HG02943 (cell line): ENCODE measurements around the gene SLC1A7.

Experiments used
- ATAC-seq: cut with Tn5 transposase; IDR thresholded peaks from one replicate; pipeline ENCODE4 v1.9.1; 2021; ENCODE audit warnings: mild to moderate bottlenecking, low read depth, moderate library complexity; ENCODE audit not compliant: unreplicated experiment

SLC1A7 gene

DNA sequence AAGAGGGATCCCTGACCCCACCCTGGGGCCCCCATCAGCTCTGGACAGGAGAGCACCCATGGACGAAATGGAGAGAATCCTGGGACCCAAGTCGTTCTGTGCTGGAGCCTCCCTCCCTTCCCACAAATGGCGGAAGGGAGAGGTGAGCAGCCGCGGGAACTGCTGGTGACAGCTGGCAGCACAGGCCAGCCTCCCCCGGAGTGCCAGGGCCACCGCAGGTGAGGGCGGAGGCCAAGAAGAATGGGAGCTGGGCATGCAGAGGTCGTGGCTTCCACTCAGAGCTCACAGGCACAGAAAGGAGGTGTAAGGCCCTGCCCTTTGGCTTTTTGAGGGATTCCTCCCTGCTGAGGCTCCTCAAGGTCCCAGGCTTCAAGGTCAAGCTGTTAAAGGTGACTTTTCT lies 24.6 kb downstream of the SLC1A7 start:
- no peak for ATAC-seq

DNA sequence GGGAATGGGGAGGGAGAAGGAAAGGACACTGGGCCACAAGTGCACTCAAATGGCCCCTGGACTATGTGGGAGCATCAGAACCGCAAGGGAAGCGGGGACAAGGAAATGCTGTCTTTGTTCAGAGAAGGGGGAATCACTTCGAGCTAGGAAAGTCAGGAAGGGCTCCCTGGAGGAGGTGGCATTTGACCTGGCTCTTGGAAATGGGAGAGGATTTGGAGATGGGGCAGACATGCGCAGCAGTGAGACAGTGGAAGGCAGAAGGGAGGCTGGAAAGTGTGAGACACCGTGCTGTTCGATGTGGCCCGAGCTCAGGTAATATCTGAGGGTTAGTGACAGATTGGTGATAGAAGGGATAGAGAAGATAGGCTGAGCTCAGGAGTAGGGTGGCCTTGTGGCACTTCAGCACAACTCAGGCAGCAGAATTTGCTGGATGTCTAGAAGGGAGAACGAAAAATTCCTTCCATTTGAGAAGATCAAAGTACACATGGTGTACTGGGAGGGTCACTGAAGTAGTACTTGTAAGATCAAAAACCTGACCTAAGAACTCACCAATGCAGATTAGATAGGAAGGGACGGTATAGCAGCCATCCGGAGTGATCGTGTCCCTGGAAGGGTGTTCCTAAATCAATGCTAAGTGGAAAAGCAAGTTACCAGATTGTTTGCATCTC lies 25.4 kb downstream of the SLC1A7 start:
- no peak for ATAC-seq

DNA sequence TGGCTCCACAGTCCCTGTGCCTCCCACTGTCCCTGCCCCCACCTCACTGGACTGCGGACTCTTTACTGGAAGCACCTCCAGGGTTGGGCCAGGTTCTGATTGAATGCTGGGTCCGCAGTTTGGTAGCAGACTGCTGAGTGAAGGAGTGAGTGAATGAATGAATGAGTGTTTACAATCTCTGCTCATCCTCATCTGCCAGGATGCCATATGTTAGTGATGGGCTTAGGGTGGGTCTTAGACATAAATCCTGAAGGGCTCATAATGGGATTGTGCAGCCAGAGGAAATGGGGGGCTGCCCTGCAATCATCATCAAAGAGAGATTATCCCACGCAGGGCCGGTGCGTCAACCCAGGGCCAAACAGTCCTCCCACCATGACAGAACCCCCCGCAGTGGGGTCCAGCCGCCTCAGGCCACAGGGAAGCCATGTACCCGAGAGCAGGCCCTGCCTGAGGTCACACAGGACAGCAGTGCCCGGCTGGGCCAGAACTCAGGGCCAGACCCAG lies 26.1 kb downstream of the SLC1A7 start:
- no peak for ATAC-seq

DNA sequence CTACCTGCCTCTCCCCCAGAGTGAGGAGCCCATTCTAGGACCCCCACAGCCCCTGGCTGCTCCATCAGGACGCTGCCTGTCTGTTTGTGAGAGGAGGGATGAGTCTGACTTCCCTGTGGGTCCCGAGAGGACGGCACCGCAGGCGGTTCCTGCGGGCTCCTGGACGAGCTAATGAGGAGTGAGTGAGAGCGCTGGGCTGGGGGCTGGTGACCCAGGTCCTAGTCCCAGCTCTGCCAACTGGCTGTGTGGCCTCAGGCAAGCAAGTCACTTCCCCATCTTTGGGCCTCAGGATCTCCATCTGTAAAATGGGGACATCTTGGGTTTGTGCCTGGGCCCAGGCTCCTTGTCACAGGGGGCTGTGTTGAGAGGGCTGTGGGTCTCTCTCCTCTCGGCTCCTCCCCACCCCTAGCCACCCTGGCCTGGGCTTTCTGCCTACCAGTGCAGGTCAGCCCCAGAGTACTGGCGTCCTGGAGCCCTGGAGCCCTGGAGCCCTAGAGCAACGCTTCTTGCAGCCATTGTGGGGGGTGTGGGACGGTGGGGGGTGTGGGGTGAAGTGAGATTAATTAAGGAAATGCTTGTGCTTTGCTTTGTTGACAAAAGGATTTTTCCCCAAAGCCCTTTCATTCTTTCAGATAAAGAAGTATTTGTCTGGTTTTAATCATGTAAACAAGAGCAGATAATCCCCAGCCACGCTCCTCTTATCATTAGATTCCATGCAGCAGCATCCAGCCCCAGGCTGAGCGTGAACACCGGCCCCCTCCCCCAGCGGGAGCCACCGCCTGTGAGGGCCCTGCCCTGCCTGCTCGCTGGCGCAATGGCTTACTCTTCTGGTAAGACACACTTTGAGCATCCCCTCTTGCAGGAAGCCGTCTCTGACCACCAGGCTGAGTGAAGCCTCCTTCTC lies 26.8 kb downstream of the SLC1A7 start:
- no peak for ATAC-seq

DNA sequence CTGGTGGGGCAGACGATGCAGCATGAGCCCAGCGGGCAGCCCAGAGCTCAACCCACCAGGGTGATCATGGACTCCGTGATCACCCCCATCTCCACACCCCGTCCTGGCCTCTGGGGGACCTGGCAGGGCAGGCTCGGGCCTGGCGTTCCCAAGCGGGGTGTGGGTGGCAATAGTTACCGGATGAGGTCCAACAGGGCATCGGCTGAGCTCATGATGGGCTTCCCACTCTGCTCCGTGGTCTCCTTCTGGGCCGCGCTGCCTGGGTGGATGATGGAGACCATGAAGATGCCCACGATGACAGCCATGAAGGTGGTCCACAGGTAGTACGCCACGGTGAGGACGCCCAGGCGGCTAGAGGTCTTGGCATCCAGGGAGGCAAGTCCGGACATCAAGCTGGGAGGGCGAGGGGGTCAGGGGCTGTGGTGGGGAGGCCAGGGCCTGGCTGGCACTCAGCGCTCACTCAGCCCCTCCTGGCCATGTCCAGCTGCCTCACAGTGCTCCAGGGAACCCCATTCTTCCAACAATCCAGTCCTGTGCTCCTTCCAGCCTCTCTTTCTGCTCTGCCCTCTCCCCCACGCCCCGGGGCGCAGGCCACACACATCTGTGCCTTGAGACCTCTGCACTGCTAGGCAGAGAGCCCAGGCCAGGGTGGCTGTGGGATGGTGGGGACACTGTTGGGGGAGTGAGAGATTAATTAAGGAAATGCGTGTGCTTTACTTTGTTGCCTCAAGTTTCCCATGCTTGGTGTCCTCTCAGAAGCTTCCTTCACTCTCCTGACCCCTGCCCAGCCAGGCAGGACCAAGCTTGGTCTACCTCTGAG lies 27.6 kb downstream of the SLC1A7 start:
- no peak for ATAC-seq

DNA sequence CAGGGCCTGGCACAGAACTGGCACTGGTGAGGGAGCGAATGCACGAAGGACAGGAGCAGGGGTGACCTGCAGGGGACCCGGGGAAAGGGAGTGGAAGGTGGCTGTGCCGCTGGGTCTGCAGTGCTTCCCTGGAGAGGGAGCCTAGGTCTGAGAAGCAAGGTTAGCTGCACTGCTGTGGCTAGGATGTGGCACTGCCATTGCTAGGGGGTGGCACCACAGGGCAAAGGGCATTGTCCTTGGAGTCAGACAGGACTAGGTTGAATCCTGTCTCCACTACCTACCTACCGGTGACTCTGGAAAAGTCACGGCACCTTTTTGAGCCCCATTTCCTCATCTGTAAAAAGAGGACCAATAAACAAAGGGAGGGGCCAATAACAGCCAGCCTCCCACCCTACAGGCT lies 28.3 kb downstream of the SLC1A7 start:
- no peak for ATAC-seq

DNA sequence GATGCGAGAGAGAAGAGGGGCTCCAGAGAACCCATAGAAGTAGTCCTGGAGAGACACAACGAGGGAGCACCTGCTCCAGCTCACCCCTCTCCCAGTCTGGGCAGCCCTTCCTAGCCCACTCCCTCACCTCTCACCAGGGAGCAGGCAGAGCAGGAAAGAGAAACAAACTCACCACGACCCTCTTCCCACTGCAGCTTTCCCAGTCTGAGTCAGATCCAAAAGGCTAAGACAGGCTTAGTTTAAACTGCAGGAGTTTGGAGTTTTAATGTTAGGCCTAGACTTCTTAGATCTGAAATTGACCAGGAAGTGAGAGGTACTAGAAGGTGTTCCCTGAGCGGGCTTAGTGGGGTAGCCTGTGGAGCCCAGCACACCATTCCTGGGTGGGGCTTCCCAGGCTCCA lies 29.6 kb downstream of the SLC1A7 start:
- ATAC-seq: no peak

DNA sequence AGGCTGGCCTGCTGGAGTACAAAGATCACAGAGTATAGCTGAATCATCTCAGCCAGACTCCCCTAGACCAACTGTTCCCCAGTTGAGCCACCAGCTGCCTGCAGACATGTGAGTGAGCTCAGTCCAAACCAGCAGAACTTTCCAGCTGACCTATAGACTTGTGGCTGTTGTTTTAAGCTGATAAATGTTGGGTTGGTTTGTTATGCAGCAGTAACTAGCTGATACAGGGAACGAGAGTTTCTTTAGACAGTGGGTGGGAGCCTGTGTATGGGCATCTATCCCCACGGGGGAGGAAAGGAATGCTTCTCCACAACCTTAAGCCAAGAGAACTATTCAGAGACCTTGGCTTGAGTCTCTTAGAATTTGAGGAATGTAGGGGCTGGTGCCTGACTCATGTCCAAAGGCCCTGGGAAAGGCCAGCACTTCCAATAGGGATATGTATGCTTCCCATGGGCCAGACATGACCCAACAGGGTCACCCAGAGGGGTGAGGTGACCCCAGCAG lies 30.1 kb downstream of the SLC1A7 start:
- ATAC-seq: no peak

DNA sequence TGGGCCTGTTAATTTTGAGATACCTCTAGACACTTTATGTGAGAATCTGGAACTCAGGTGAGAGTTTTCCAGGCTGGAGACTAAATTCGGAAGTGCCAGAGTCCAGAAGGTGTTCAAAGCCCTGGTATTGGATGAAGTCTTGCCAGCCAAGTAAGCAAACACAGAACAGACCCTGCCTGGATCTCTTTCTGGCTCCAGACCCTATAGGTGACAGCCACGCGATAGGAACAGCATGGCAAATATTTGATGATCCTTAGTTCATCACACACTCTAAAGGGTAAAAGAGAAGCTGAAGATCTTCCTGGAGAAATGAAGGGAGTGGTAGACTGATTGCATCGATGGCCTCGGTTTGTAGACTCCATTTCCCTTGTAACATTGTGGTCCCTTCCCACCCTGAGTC lies 30.7 kb downstream of the SLC1A7 start:
- no peak for ATAC-seq

DNA sequence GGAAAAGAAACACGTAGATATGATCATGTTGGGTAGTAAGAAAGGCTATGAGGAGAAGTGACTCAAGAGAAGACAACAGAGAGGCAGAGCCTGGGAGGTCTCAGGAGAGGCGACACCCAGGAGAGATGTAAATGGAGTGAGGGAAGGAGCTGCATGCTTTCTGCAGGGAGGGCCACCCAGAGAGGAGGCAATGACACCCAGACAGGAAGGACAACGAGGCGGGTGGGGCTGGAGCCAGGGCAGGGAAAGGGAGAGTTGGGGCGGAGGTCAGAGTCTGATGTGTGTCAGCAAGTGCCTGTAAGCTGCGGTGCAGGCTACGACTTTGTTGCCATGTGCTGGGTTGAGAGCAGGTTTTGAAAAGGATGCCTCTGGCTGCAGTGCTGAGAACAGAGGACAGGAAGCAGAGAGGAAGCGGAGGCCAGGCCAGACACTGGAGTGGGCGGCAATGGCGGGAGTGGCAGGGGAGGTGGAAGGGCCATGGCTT lies 31.3 kb downstream of the SLC1A7 start:
- no peak for ATAC-seq

DNA sequence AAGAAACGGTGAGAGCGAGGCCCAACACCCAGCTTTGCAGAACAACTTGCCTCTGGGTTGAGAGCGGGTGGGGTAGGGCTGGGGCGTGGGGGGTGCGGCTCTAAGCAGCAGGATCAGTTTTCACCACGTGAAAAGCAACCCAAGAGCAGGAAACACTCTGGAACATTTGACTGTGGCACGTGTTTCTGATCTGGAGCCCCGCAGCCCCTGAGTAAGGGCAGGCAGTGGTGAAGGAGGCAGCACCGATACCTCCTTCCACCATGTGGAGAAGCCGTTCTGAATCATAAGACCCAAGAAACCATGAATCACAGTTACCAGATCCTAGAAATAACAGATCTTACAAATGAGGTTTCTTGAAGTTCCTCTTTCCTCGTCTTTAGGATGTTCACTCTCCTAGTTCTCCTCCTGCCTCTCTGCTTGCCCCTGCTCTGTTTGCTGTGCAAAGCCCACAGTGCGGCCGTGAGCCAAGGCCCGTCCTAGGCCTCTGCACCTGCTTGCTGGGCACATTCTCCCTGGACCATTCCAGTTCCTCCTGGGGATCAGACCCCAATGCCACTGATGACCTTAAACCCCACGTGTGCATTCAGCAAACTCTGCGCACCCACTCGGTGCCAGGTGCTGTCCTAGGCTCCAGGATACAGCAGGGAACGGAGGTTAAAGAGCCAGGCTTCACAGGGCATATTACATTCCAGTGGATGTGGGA lies 31.9 kb downstream of the SLC1A7 start:
- no peak for ATAC-seq

DNA sequence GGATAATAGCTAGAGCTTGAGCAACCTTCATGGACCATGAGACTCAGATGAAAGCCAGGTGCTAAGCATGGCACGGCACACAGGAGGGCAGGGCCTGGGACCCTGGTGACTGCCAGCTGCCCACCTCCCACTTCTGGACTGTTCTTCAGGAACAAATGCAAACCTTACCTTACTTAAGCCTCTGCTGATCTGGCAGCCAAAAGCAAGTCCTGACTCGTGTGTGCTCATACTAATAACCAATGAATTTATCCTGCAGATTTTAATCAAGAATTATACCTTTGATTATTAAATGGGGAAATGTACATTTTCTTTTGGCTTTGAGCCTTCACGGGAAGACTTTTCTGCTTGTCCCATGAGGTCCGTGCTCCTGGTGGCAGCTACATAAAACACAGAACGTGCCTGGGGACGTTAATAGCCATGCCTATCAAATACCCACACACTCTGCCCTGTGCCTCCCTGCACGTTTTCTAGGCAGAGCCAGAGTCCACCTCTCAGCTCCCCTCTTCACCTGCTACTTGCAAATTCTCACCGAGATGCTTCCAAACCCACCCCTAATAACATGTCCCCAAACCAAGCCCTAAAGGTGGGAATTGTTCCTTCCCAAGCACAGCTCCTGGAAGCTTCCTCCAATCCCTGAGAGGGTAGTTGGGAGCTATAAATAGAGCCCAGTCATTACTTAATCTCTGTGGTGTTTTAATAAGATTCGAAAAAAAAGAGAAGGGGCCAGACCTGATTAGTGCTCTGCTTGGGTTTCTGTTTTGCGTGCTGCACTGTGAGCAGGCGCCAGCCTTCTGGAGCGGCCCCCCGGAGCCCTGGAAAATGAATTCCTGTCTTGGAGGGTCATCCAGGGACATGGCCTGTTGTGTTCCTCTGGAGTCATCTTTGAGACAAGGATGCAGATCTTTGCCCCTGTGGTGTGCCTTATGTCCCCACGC lies 33.5 kb downstream of the SLC1A7 start:
- no peak for ATAC-seq

DNA sequence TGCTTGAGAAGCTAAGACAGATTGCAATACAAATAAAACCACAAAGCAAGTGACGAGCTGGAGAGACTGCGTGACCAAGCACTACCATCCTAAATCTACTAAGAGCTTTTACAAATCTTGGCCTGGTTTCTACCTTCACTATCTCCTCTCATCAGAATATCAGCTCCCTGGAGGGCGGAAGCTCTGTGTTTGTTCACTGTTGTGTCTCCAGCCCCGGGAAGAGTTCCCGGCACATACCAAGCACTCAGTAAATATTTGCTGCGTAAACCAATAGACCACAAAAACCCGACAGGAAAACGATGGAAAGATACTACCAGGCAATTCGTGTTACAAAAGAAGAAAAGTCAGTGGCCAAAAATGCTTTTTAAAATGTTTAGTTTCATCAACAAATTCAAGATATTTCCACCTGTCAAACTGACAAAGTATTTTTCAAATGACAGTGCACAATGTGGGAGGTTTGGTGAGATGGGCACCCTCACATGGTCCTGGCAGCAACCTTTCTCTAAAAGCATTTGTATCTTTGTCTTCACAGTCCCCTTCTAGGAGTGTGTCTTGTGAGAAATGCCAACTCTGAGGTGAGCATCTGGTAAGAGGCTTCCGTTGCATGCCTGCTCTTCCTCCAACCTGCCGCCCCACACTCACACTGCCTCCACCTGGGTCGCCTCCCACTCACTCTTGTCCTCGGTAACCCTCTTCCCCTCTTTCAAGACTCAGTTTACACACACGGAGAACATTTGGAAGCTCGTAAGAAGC lies 34.7 kb downstream of the SLC1A7 start:
- no peak for ATAC-seq

DNA sequence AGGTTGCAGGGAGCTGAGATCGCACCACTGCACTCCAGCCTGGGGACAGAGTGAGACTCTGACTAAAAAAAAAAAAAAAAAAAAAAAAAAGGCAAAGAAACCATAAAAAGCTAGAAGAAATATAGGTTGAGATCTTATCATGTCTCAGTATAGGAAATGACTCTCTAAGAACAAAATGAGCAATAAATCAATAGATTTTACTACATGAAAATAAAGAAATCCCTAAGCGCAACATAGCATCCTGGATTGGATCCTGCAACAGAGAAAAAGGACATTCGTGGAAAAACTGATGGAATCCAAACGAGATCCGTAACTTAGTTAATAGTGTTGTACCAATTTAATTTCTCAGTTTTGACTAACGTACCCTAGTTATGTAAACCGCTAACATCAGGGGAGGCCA lies 35.3 kb downstream of the SLC1A7 start:
- ATAC-seq: no peak

DNA sequence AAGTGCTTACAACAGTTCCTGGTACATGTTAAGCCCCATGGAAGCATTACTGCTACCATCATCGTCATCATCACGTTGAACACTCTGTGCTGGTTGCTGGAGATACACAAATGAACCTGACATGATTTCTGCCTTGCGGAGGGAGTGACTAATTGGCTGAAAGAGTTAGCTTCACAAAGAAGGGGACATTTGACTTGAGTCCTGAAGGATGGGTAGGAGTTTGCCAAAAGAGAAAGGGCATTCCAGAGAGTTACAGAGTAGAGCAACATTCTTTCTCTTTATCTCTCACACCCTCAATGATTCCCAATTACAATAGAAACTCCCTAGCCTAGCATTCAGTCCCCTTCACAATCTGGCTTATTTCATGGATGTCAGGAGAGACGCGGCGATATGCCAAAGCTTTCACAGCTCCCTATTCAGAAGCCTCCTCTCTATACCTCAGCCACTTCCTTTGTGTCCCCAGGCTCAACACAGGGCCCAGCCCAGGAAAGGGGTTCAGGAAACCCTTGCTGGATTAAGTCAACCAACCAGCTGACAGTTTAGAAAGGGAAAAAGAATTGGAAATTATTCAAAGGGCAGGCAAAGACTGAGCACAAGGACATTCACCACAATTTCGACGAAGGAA lies 38.0 kb downstream of the SLC1A7 start:
- no peak for ATAC-seq

DNA sequence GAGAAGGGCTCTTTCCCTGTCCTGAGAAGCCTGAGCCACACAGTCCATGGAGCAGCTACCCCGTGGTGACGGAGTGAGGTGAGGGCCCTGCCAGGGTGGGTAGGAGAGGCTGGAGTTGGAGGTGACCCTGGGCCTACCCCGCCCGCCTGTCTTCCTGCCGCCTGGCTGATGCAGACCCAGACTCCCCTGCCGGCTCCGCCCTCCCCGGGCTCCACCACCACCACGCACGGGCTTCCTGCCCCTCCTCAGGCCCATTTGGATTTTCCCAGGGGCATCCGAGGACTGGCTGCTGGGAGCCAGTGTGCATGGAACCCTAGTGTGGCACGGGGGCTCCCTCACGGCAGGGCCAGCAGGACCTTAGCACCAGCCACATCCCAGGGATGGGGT lies 47.9 kb downstream of the SLC1A7 start:
- ATAC-seq: no peak

DNA sequence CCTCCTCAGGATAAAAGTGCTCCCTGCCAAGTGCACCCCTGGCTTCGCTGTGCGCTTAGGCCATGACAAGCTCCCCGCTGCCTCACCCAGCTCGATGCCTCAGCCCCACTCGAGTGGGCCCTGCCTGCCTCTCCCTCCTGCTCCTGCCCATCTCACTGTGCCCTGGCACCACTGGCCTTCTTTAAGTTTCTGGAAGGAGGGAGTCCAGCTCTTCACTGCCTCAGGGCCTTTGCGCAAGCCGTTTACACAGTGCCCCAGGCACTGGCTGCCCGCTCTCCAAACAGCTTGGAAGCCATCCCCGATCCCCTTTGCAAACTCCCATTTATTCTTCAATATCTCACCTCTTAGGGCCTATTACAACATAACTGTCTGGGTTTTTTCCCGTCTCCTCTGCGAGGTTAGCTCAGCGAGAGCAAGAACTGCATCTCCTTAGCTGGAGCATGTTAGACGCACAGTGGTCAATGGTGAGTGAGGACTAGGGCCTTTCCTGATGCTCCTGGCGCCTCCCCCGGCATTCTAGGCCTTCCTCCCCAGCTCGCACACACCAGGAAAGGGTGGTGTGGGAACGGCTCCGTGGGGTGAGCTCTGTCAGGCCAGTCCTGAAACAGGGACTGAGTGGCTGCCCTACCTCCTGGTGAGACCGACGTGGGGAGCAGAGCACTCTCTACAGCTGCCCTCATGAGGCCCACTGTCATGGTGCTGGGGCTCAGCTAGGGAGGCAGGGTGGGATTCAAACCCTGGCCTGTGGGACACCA lies 48.5 kb downstream of the SLC1A7 start:
- no peak for ATAC-seq
